HG03135 (cell line): Measurements from ENCODE around the gene GSTM4.

Experiments used
- ATAC-seq: cut with Tn5 transposase; IDR thresholded peaks from one replicate; pipeline ENCODE4 v1.9.1; 2021; ENCODE audit warnings: mild to moderate bottlenecking, moderate library complexity; ENCODE audit not compliant: unreplicated experiment

GSTM4 gene

GRCh38 chr1:109636201-109636952 is 19.5 kb upstream of the GSTM4 start:
- no peak for ATAC-seq

DNA sequence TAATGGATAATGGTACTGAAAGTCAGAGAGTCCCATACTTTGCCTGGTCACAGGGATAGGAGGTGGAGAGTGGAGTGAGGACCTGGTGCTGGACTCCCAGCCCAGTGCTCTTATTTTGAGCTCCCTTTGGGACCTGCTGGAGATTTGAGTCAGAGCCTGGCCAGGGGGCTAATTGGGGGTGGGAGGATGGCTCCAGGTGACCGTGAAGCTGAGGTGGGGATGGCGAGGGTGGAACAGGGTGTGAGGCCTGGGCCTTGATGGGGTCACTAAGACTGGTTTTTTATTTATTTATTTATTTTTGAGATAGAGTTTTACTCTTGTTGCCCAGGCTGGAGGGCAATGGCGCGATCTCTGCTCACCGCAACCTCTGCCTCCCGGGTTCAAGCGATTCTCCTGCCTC is 18.5 kb upstream of the GSTM4 start:
- no peak for ATAC-seq

DNA sequence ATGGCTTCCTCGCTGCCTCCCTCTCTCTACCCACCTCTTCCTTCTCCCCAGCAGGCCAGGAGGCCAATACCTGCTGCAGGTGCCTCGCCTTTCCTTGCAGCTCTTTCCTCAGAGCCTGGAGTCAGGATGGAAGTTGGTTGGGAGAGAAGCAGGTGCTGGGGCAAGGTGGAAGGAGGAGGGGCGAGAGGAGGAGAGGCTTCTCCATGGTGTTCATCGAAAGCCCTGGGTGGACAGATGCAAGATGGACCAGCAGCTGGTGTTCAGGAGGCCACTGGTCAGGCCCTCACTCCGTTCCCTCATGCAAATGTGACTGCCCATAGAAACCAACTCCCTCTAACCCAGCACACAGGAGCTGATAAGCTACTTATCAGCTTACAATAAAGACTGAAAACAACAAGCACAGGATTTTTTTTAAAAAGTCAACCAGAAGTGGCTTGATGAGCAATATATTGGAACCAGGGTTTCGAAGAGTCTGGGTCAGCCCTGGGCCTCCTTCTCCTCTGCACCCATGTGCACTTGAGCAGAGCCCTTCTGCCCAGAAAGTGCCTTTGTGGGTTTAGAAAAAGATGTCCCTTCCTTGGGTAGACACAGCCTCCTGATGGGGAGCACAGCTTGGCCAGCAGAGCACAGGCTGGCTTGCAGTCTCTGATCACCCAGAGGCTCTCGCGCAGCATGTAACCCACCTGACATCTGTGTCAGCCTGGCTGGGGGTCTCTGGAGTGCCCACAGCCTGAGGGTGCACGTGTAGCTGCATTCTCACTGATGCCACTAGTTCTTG is 16.6 kb upstream of the GSTM4 start:
- no peak for ATAC-seq

DNA sequence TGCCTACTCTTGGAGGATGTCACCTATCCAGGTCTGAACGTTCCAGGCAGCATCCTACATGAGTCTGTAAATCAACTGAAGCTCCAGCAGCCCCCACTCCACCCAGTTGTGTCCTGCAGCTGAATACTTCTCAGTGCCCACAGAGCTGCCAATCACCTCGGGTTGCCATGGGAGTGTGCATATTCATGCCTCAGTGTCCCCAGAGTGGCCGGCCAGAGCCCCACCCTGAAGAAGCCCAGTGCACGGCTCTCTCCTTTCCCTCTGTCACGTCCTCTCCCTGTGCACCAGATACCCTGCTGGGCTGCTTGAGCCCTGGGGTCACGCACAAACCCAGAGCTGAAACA is 16.1 kb upstream of the GSTM4 start:
- ATAC-seq, result no peak

DNA sequence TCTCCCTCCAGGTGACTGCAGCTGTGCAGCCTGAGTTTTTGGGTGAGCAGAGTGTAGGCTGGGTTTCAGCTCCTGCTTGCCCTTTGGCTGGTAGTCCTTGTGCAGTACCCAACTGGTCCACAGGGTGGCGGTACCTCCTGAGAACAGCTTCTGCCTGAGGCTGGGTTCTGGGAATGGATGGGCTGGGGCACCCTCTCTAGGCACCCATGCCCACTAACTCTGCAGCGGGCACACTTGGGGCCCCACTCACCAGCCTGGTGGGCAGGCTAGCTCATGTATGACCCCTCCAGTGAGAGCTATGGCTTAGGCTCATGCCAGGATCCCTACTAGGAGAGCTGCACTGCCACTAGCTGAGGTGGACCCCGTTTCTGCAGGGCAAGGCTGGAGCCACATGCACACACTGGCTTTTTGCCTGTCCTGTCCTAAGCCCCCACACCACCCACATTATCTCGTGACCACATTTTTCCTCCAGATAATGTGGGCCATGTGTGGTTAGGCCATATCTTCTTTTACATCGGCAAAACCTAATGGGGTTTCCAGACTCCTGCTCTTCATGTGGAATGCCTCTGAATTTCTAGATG is 15.5 kb upstream of the GSTM4 start:
- no peak for ATAC-seq

- ATAC-seq, result no peak
Measured at GRCh38 chr1:109641078-109641740, 14.7 kb upstream of the GSTM4 start.

DNA sequence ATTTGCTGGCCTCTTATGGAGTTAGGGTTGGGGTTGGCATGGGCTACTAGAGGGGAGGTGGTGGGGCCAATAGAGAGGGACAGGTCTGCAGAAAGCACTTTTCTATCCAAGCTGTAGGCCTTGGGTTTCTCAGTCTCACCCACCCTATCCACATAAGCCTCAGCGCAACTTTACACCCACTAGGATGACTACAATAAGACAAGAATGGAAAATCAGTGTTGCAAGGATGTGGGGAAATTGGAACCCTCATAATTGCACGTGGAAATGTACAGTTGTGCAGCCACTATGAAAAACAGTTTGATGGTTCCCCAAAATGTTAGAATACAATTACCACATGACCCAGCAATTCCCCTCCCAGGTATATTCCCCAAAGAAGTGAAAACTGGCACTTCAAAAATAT is 14.0 kb upstream of the GSTM4 start:
- no peak for ATAC-seq

GRCh38 chr1:109642626-109643025 is 13.3 kb upstream of the GSTM4 start:
- ATAC-seq, result no peak

- peak; percentile 88 for ATAC-seq
Measured at GRCh38 chr1:109643385-109644230, 12.3 kb upstream of the GSTM4 start.

GRCh38 chr1:109644670-109645069 is 11.2 kb upstream of the GSTM4 start:
- no peak for ATAC-seq

- no peak for ATAC-seq
Measured at GRCh38 chr1:109649491-109649914, 6.4 kb upstream of the GSTM4 start.

- ATAC-seq, result no peak
Measured at GRCh38 chr1:109650609-109651008, 5.3 kb upstream of the GSTM4 start.

DNA sequence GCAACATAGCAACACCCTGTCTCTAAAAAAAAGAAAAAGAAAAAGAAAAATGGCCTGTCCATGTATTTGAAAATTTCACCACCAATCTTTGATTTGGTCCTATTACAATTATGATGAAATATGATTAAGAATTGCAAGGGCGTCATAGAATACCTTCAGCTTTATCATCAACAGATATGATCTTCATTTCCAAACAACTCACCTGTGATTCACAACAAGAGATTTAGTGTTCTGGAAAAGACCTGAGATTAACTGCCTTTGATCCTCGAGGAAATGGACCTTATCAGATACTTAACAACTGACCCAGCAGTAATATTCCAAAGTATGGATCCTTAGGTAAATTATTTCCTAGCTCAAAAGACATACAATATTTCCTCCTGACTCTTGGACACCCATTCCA is 3.5 kb upstream of the GSTM4 start:
- ATAC-seq, result no peak

DNA sequence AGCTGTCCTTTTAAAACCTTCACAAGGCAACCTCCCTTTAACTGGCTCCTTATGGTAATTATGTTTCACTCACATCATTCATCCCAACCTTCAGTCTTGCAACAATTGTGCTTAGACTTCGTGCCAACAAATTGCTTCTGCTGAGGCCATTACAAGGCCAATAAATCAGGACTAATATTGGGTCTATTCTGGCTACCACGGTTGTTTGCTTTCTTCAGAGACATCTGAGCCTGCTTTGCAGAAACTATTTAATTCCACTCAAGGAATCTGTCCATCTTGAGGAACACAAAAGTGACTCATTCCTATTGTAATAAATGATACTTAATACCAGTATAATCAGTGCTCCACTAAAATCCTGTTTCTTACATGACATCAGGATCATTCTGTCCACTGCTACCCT is 2.6 kb upstream of the GSTM4 start:
- ATAC-seq, result no peak

GRCh38 chr1:109654519-109654918 is 1.4 kb upstream of the GSTM4 start:
- ATAC-seq, result no peak

GRCh38 chr1:109657395-109657794 is 1.5 kb downstream of the GSTM4 start:
- ATAC-seq, result no peak

DNA sequence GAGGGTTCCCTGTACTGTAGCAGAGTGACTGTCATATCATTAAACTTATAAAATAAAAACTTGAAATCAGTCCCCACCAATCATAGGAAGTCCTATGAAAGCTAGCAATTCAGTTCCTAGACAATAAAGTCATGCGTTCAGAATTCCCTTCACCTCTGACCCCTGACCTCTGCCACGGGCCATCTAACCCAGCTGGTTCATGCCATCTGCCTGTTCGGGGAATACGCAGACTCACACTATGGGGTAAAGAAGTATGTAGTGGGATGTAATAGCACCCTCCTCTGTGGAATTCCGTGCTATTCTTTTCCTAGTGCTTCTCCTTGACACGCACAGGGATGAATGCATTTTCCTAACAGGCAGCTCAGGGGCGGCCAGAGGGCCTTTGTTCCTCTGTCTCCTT is 2.1 kb downstream of the GSTM4 start:
- ATAC-seq, result no peak

DNA sequence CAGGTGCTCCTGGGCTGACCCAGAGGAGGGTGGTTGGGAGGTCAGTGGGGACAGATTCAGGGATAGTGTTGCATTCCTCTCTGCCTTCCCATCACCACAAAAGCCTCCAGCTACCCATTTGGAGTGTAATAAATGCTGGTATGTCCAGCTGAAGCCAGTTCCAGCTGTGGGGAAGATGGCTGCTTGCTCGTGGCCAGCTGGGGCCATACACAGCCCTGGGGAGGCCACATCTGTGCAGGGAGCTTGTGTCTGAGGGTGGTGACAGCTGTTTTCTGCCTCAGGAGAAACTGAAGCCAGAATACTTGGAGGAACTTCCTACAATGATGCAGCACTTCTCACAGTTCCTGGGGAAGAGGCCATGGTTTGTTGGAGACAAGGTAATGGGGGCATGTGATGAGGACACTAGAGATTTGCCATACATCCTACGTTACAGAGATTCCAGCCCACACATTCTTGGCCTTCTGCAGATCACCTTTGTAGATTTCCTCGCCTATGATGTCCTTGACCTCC is 2.7 kb downstream of the GSTM4 start:
- ATAC-seq, result no peak

GRCh38 chr1:109659145-109659544 is 3.2 kb downstream of the GSTM4 start:
- ATAC-seq, result no peak

- no peak for ATAC-seq
Measured at GRCh38 chr1:109659997-109660690, 4.2 kb downstream of the GSTM4 start.
